Testis (tissue), 2 donors: ENCODE data around the gene MPP4.

Experiments
- CTCF ChIP-seq, 3 experiments: fragments of 450-650 bp in 2 of 3; fragments of 200-600 bp in 1 of 3; sonication (generic) in 1 of 3; IDR thresholded peaks; one replicate each; pipeline ENCODE4 v1.5.1; 2016 to 2019; ENCODE audit warnings: antibody characterized with exemption in 3 of 3, mild to moderate bottlenecking in 2 of 3, moderate library complexity in 1 of 3
- POLR2A ChIP-seq: fragments of 450-650 bp; IDR thresholded peaks from one replicate; pipeline ENCODE4 v1.6.1; 2017; ENCODE audit warnings: antibody characterized with exemption, mild to moderate bottlenecking, moderate library complexity

GRCh38 chr2:201642086-201642578, 56.3 kb downstream of the MPP4 start:
- TF ChIP-seq CTCF (IDR thresholded peaks at IDR 0.05): no peak
- TF ChIP-seq POLR2A: no peak
